ENCODE results near the gene GET3. TPM values are rescaled to one million over a fixed set of nuclear protein-coding genes. Genes with fewer than 3 reads are reported as not detected.

GET3 gene
- total and polyA plus RNA-seq, 2 of the 13 experiments (the other 11 are each of a cell fraction or from before 2014, with no cell fraction given) = 57.7 to 59.4 TPM

- TF ChIP-seq LRRFIP1 (CRISPR knock-in tag; conservative IDR thresholded peaks at IDR 0.05) (no peak), ZNF503 (CRISPR knock-in tag; IDR thresholded peaks at IDR 0.05) (no peak), MIXL1 (CRISPR knock-in tag; IDR thresholded peaks at IDR 0.05) (peak; percentile 55; the same call in 1 of the 2 replicates), CBFB (CRISPR knock-in tag; IDR thresholded peaks at IDR 0.05) (0 out of 2 replicates have a peak, but pooled peaks have one; percentile 12), CERS6 (CRISPR knock-in tag; IDR thresholded peaks at IDR 0.05) (no peak), SKI (IDR thresholded peaks at IDR 0.05; ENCODE audit: partially characterized antibody) (no peak), ZNF44 (CRISPR knock-in tag; IDR thresholded peaks at IDR 0.05) (no peak), ZNF441 (CRISPR knock-in tag; IDR thresholded peaks at IDR 0.05; ENCODE audit: borderline replicate concordance) (0 out of 2 replicates have a peak, but pooled peaks have one; percentile 3), NAIF1 (CRISPR knock-in tag; IDR thresholded peaks at IDR 0.05; ENCODE audit: borderline replicate concordance) (no peak), ETV6 (CRISPR knock-in tag; conservative IDR thresholded peaks at IDR 0.05) (no peak), TSC22D2 (CRISPR knock-in tag; IDR thresholded peaks at IDR 0.05; ENCODE audit: borderline replicate concordance) (no peak), TEAD3 (CRISPR knock-in tag; optimal IDR thresholded peaks at IDR 0.05; ENCODE audit: borderline replicate concordance) (peak; percentile 8), WIZ (CRISPR knock-in tag; IDR thresholded peaks at IDR 0.05) (no peak), MED8 (CRISPR knock-in tag; IDR thresholded peaks at IDR 0.05; ENCODE audit: insufficient replicate concordance) (no peak), ZNF737 (CRISPR knock-in tag; IDR thresholded peaks at IDR 0.05; ENCODE audit: borderline replicate concordance) (no peak), ZNF891 (CRISPR knock-in tag; IDR thresholded peaks at IDR 0.05) (no peak), SMARCE1 (IDR thresholded peaks at IDR 0.05; ENCODE audit: borderline replicate concordance) (no peak), KDM4B (CRISPR knock-in tag; IDR thresholded peaks at IDR 0.05) (no peak), ATF1 (CRISPR knock-in tag; IDR thresholded peaks at IDR 0.05) (peak; percentile 70; the same call in 1 of the 2 replicates), BRD4 (CRISPR knock-in tag; IDR thresholded peaks at IDR 0.05) (no peak; the same call in 1 of the 2 replicates), NONO (IDR thresholded peaks at IDR 0.05) (no peak), NONO (CRISPR knock-in tag; conservative IDR thresholded peaks at IDR 0.05) (no peak; the same call in 1 of the 2 replicates), ZNF230 (CRISPR knock-in tag; IDR thresholded peaks at IDR 0.05) (no peak; the same call in 1 of the 2 replicates), SALL1 (CRISPR knock-in tag; IDR thresholded peaks at IDR 0.05) (peak; percentile 49; the same call in 1 of the 2 replicates)
Observed at GRCh38 chr19:12736995-12737834, at the start of gene GET3 (continued).

All from HepG2 (cell line).